ENCODE measurements around the gene FLACC1.
A peak's percentile ranks its signal among the peaks of the same experiment; 100 is the strongest.

FLACC1 gene

GRCh38 chr2:201363857-201364560, 6.9 kb upstream of the FLACC1 start:
- Mint-ChIP-seq H3K4me3 (no peak overlapping the region), H3K4me1 (ENCODE audit: low read depth) (peaks cover 35% of the 10 kb centered on the region), H3K27ac (peak overlapping the region; percentile 41), H3K27me3 (no peaks in the 10 kb centered on the region), H3K36me3 (peaks cover 26% of the 10 kb centered on the region), H3K9me3 (ENCODE audit: low read depth) (no peaks in the 10 kb centered on the region)

GRCh38 chr2:201362396-201362795, 5.3 kb upstream of the FLACC1 start:
- Mint-ChIP-seq H3K36me3 (peaks cover 24% of the 10 kb centered on the region), H3K4me3 (no peak overlapping the region), H3K27me3 (no peaks in the 10 kb centered on the region), H3K27ac (no peak overlapping the region), H3K9me3 (ENCODE audit: low read depth) (no peaks in the 10 kb centered on the region), H3K4me1 (ENCODE audit: low read depth) (peaks cover 39% of the 10 kb centered on the region)

- Mint-ChIP-seq H3K4me3 (no peak overlapping the region), H3K27ac (peak overlapping the region; percentile 8)
These were observed 4.1 kb upstream of the FLACC1 start for GRCh38 chr2:201361078-201361733.

GRCh38 chr2:201360256-201360655, 3.1 kb upstream of the FLACC1 start:
- H3K27me3 Mint-ChIP-seq = no peaks in the 10 kb centered on the region
- peaks cover 39% of the 10 kb centered on the region for H3K4me1 Mint-ChIP-seq (ENCODE audit: low read depth)
- H3K9me3 Mint-ChIP-seq (ENCODE audit: low read depth) = no peaks in the 10 kb centered on the region
- H3K4me3 Mint-ChIP-seq = no peak overlapping the region
- H3K27ac Mint-ChIP-seq = no peak overlapping the region
- peaks cover 13% of the 10 kb centered on the region for H3K36me3 Mint-ChIP-seq

More at GRCh38 chr2:201361078-201361733, 4.1 kb upstream of the FLACC1 start:
- H3K9me3 Mint-ChIP-seq (ENCODE audit: low read depth) = no peaks in the 10 kb centered on the region
- no peaks in the 10 kb centered on the region for H3K27me3 Mint-ChIP-seq
- peaks cover 39% of the 10 kb centered on the region for H3K4me1 Mint-ChIP-seq (ENCODE audit: low read depth)
- H3K36me3 Mint-ChIP-seq = peaks cover 17% of the 10 kb centered on the region

GRCh38 chr2:201358684-201359083, 1.5 kb upstream of the FLACC1 start:
- Mint-ChIP-seq H3K27me3 (no peaks in the 10 kb centered on the region), H3K36me3 (peaks cover 8% of the 10 kb centered on the region), H3K9me3 (ENCODE audit: low read depth) (no peaks in the 10 kb centered on the region), H3K4me1 (ENCODE audit: low read depth) (peaks cover 35% of the 10 kb centered on the region), H3K4me3 (no peak overlapping the region), H3K27ac (no peak overlapping the region)

GRCh38 chr2:201353116-201353515, 4.0 kb downstream of the FLACC1 start:
- Mint-ChIP-seq H3K9me3 (ENCODE audit: low read depth) (no peaks in the 10 kb centered on the region), H3K36me3 (peaks cover 11% of the 10 kb centered on the region), H3K27ac (no peak overlapping the region), H3K4me3 (no peak overlapping the region), H3K4me1 (ENCODE audit: low read depth) (no peaks in the 10 kb centered on the region), H3K27me3 (no peaks in the 10 kb centered on the region)

GRCh38 chr2:201350879-201351278, 6.3 kb downstream of the FLACC1 start:
- H3K27ac Mint-ChIP-seq = no peak overlapping the region
- no peak overlapping the region for H3K4me3 Mint-ChIP-seq
- H3K36me3 Mint-ChIP-seq = peaks cover 13% of the 10 kb centered on the region
- H3K9me3 Mint-ChIP-seq (ENCODE audit: low read depth) = no peaks in the 10 kb centered on the region
- H3K27me3 Mint-ChIP-seq = no peaks in the 10 kb centered on the region
- H3K4me1 Mint-ChIP-seq (ENCODE audit: low read depth) = no peaks in the 10 kb centered on the region

- H3K9me3 Mint-ChIP-seq (ENCODE audit: low read depth) = no peaks in the 10 kb centered on the region
- no peak overlapping the region for H3K27ac Mint-ChIP-seq
- no peak overlapping the region for H3K4me3 Mint-ChIP-seq
- peaks cover 19% of the 10 kb centered on the region for H3K36me3 Mint-ChIP-seq
- no peaks in the 10 kb centered on the region for H3K4me1 Mint-ChIP-seq (ENCODE audit: low read depth)
- no peaks in the 10 kb centered on the region for H3K27me3 Mint-ChIP-seq
These were observed 7.5 kb downstream of the FLACC1 start for GRCh38 chr2:201349601-201350000.

GRCh38 chr2:201348758-201349157, 8.4 kb downstream of the FLACC1 start:
- H3K36me3 Mint-ChIP-seq = peaks cover 26% of the 10 kb centered on the region
- H3K4me1 Mint-ChIP-seq (ENCODE audit: low read depth) = no peaks in the 10 kb centered on the region
- no peak overlapping the region for H3K27ac Mint-ChIP-seq
- no peaks in the 10 kb centered on the region for H3K27me3 Mint-ChIP-seq
- no peaks in the 10 kb centered on the region for H3K9me3 Mint-ChIP-seq (ENCODE audit: low read depth)
- H3K4me3 Mint-ChIP-seq = no peak overlapping the region

GRCh38 chr2:201347138-201347537, 10.0 kb downstream of the FLACC1 start:
- Mint-ChIP-seq H3K4me1 (ENCODE audit: low read depth) (no peaks in the 10 kb centered on the region), H3K36me3 (peaks cover 39% of the 10 kb centered on the region), H3K27me3 (no peaks in the 10 kb centered on the region), H3K9me3 (ENCODE audit: low read depth) (no peaks in the 10 kb centered on the region), H3K27ac (no peak overlapping the region), H3K4me3 (no peak overlapping the region)

GRCh38 chr2:201345625-201346213, 11.4 kb downstream of the FLACC1 start:
- Mint-ChIP-seq H3K4me1 (ENCODE audit: low read depth) (no peaks in the 10 kb centered on the region), H3K36me3 (peaks cover 40% of the 10 kb centered on the region), H3K27me3 (no peaks in the 10 kb centered on the region), H3K9me3 (ENCODE audit: low read depth) (no peaks in the 10 kb centered on the region), H3K4me3 (no peak overlapping the region), H3K27ac (no peak overlapping the region)

- H3K4me3 Mint-ChIP-seq = no peak overlapping the region
- H3K4me1 Mint-ChIP-seq (ENCODE audit: low read depth) = no peaks in the 10 kb centered on the region
- no peak overlapping the region for H3K27ac Mint-ChIP-seq
- no peaks in the 10 kb centered on the region for H3K9me3 Mint-ChIP-seq (ENCODE audit: low read depth)
- H3K27me3 Mint-ChIP-seq = no peaks in the 10 kb centered on the region
- peaks cover 44% of the 10 kb centered on the region for H3K36me3 Mint-ChIP-seq
These were observed 12.3 kb downstream of the FLACC1 start for GRCh38 chr2:201344663-201345366.

GRCh38 chr2:201343559-201343958, 13.6 kb downstream of the FLACC1 start:
- Mint-ChIP-seq H3K27me3 (no peaks in the 10 kb centered on the region), H3K4me1 (ENCODE audit: low read depth) (no peaks in the 10 kb centered on the region), H3K36me3 (peaks cover 46% of the 10 kb centered on the region), H3K9me3 (ENCODE audit: low read depth) (no peaks in the 10 kb centered on the region), H3K27ac (no peak overlapping the region), H3K4me3 (no peak overlapping the region)

- Mint-ChIP-seq H3K9me3 (ENCODE audit: low read depth) (no peaks in the 10 kb centered on the region), H3K4me1 (ENCODE audit: low read depth) (no peaks in the 10 kb centered on the region), H3K27ac (no peak overlapping the region), H3K4me3 (no peak overlapping the region), H3K27me3 (no peaks in the 10 kb centered on the region), H3K36me3 (peaks cover 52% of the 10 kb centered on the region)
These were observed 14.2 kb downstream of the FLACC1 start for GRCh38 chr2:201342923-201343322.

GRCh38 chr2:201329409-201329808, 27.7 kb downstream of the FLACC1 start:
- Mint-ChIP-seq H3K9me3 (ENCODE audit: low read depth) (peaks cover 10% of the 10 kb centered on the region), H3K27ac (no peak overlapping the region), H3K4me3 (no peak overlapping the region), H3K36me3 (peaks cover 25% of the 10 kb centered on the region), H3K4me1 (ENCODE audit: low read depth) (peaks cover 9% of the 10 kb centered on the region), H3K27me3 (no peaks in the 10 kb centered on the region)
